H7 (cell line): Measurements from ENCODE around the gene ADAMTS13. TPM values are rescaled to one million over a fixed set of nuclear protein-coding genes. Genes with fewer than 3 reads are reported as not detected.
"Not testable (repeated sequence)": the region's sequence is repeated elsewhere in the genome, so short reads cannot be mapped to it uniquely, and the experiment has no call there.

Experiments
- DNase-seq: peaks from one replicate; pipeline ENCODE4 v3.0.0; 2012
- H3K27me3 ChIP-seq: 2 replicates; pipeline ENCODE4 v1.6.0; 2011; ENCODE audit warnings: mild to moderate bottlenecking, low read length; ENCODE audit not compliant: control insufficient read depth, insufficient read depth
- H3K36me3 ChIP-seq: replicated peaks from 2 replicates; pipeline ENCODE4 v1.5.1; 2011; ENCODE audit warnings: low read length; ENCODE audit not compliant: control insufficient read depth, insufficient read depth
- H3K4me3 ChIP-seq: 2 replicates; pipeline ENCODE4 v1.5.1; 2011; ENCODE audit warnings: low read depth, mild to moderate bottlenecking, control low read depth, low read length, moderate library complexity; ENCODE audit not compliant: insufficient read depth
- total RNA-seq: library from RNA; depleted of rRNA; stranded (reverse); fragments of >200 nt; shearing (Covaris generic); gene quantifications from 2 replicates; pipeline ENCODE4 v1.2.3, GENCODE V29; 2014

ADAMTS13 gene
- total RNA-seq, 1 experiment from 2014 or later = 2.8 TPM

- no peak for DNase-seq
- Histone ChIP-seq H3K4me3 (no peak overlapping the region), H3K27me3 (no peaks in the 10 kb centered on the region), H3K36me3 (no peaks in the 10 kb centered on the region)
These were observed 26.4 kb downstream of the ADAMTS13 start for GRCh38 chr9:133448487-133448972.

GRCh38 chr9:133449760-133450159, 27.6 kb downstream of the ADAMTS13 start:
- no peak for DNase-seq

GRCh38 chr9:133451865-133452264, 29.7 kb downstream of the ADAMTS13 start:
- not testable (repeated sequence) for DNase-seq, H3K4me3 ChIP-seq, H3K27me3 ChIP-seq, H3K36me3 ChIP-seq

More at GRCh38 chr9:133449760-133450159, 27.6 kb downstream of the ADAMTS13 start:
- Histone ChIP-seq H3K27me3 (no peaks in the 10 kb centered on the region), H3K36me3 (no peaks in the 10 kb centered on the region), H3K4me3 (no peak overlapping the region)

- no peak overlapping the region for H3K4me3 ChIP-seq
- DNase-seq = no peak
- H3K27me3 ChIP-seq = no peaks in the 10 kb centered on the region
- H3K36me3 ChIP-seq = no peaks in the 10 kb centered on the region
These were observed 30.4 kb downstream of the ADAMTS13 start for GRCh38 chr9:133452562-133452961.

GRCh38 chr9:133453651-133454050, 31.5 kb downstream of the ADAMTS13 start:
- no peak for DNase-seq
- no peak overlapping the region for H3K4me3 ChIP-seq
- H3K27me3 ChIP-seq = no peaks in the 10 kb centered on the region
- H3K36me3 ChIP-seq = no peaks in the 10 kb centered on the region

- H3K36me3 ChIP-seq = no peaks in the 10 kb centered on the region
- no peaks in the 10 kb centered on the region for H3K27me3 ChIP-seq
- H3K4me3 ChIP-seq = no peak overlapping the region
- DNase-seq = no peak
These were observed 32.2 kb downstream of the ADAMTS13 start for GRCh38 chr9:133454325-133454724.

GRCh38 chr9:133454943-133455673, 32.9 kb downstream of the ADAMTS13 start:
- Histone ChIP-seq H3K36me3 (no peaks in the 10 kb centered on the region), H3K27me3 (no peaks in the 10 kb centered on the region), H3K4me3 (no peak overlapping the region)
- no peak for DNase-seq

GRCh38 chr9:133455936-133456335, 33.8 kb downstream of the ADAMTS13 start:
- Histone ChIP-seq H3K27me3 (no peaks in the 10 kb centered on the region), H3K36me3 (no peaks in the 10 kb centered on the region), H3K4me3 (no peak overlapping the region)
- no peak for DNase-seq

- H3K27me3 ChIP-seq = no peaks in the 10 kb centered on the region
- no peak overlapping the region for H3K4me3 ChIP-seq
- DNase-seq = no peak
- H3K36me3 ChIP-seq = no peaks in the 10 kb centered on the region
These were observed 34.2 kb downstream of the ADAMTS13 start for GRCh38 chr9:133456409-133456808.

- DNase-seq = peak; percentile 77
- Histone ChIP-seq H3K36me3 (no peaks in the 10 kb centered on the region), H3K27me3 (no peaks in the 10 kb centered on the region), H3K4me3 (no peak overlapping the region)
These were observed 35.1 kb downstream of the ADAMTS13 start for GRCh38 chr9:133457233-133457632.

GRCh38 chr9:133457748-133458147, 35.6 kb downstream of the ADAMTS13 start:
- Histone ChIP-seq H3K27me3 (no peaks in the 10 kb centered on the region), H3K4me3 (no peak overlapping the region), H3K36me3 (no peaks in the 10 kb centered on the region)
- no peak for DNase-seq

GRCh38 chr9:133458643-133459312, 36.6 kb downstream of the ADAMTS13 start:
- H3K27me3 ChIP-seq = no peaks in the 10 kb centered on the region
- DNase-seq = no peak
- H3K4me3 ChIP-seq = peak overlapping the region; percentile 45; the same call in 1 of the 2 replicates
- no peaks in the 10 kb centered on the region for H3K36me3 ChIP-seq

GRCh38 chr9:133459476-133460404, 37.6 kb downstream of the ADAMTS13 start, which contains the start of gene CACFD1:
TSS of gene CACFD1 (plus strand) at chr9:133459978. CDS start at chr9:133460067, 89 bp downstream.
- no peaks in the 10 kb centered on the region; the same call in 1 of the 2 replicates for H3K36me3 ChIP-seq
- DNase-seq = peak; percentile 100
- H3K4me3 ChIP-seq = peak within 1 kb of the TSS; percentile 81
- no peaks in the 10 kb centered on the region for H3K27me3 ChIP-seq
